GM23248 (cell line): ENCODE measurements around the gene TRMT13.

Experiments
- EZH2 ChIP-seq: fragments of 200-600 bp; sonication (generic); IDR thresholded peaks from 2 replicates; pipeline ENCODE4 v1.6.1; 2018; ENCODE audit warnings: antibody characterized with exemption, mild to moderate bottlenecking; ENCODE audit not compliant: insufficient read depth, poor library complexity, severe bottlenecking
- EZH2phosphoT487 ChIP-seq: fragments of 200-600 bp; sonication (generic); IDR thresholded peaks from 2 replicates; pipeline ENCODE4 v1.6.1; 2018; ENCODE audit warnings: antibody characterized with exemption, moderate library complexity, mild to moderate bottlenecking, low read depth; ENCODE audit not compliant: insufficient read depth

DNA sequence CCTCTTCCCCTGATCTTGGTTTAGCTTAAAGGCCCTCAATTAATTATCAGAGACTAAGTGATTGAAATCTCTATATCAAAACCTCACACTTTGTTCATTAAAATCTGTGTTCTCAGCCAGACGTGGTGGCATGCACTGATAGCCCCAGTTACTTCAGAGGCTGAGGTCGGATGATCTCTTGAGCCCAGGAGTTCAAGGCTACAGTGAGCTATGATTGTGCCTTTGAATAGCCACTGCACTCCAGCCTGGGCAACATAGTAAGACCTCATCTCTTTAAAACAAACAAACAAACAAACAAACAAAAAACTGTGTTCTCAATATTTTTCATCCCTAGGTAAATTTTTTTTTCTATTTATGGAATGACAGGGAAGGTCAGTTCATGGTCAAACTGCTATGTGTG, 18.7 kb downstream of the TRMT13 start:
- TF ChIP-seq EZH2 (no peak), EZH2phosphoT487 (no peak)
